Keratinocyte (primary cell): ENCODE data around the gene PPP2R5A. TPM values are rescaled to one million over a fixed set of nuclear protein-coding genes. Genes with fewer than 3 reads are reported as not detected.

Experiments used
- DNase-seq: peaks from one replicate; pipeline ENCODE4 v3.0.0-alpha.2; 2011; ENCODE audit warnings: low read depth, missing footprints, low spot score
- FAIRE-seq: peaks from 2 replicates; lab custom pipeline; 2011; peaks lifted over from hg19 to GRCh38; lab: Jason Lieb, UNC
- H2AFZ ChIP-seq: 2 replicates; pipeline ENCODE4 v1.6.0; 2012; ENCODE audit warnings: low read length, control low read depth, inconsistent platforms; ENCODE audit not compliant: control insufficient read depth
- H3K27ac ChIP-seq: 2 replicates; pipeline ENCODE4 v1.5.1; 2011; ENCODE audit warnings: low read length; ENCODE audit not compliant: control insufficient read depth, insufficient read depth
- H3K27me3 ChIP-seq: 3 replicates; pipeline ENCODE4 v1.6.0; 2011; ENCODE audit warnings: low read length; ENCODE audit not compliant: control insufficient read depth, insufficient read depth; ENCODE audit errors: extremely low read depth
- H3K36me3 ChIP-seq, 2 experiments: 2 replicates in 1 of 2; 3 replicates in 1 of 2; pipeline ENCODE4 v1.5.1; 2011; ENCODE audit warnings: low read length in 2 of 2, mild to moderate bottlenecking in 1 of 2; ENCODE audit not compliant: control insufficient read depth in 2 of 2, insufficient read depth in 2 of 2; ENCODE audit errors: extremely low read depth in 1 of 2
- H3K4me1 ChIP-seq: 3 replicates; pipeline ENCODE4 v1.5.1; 2011; ENCODE audit warnings: low read length; ENCODE audit not compliant: control insufficient read depth, insufficient read depth; ENCODE audit errors: extremely low read depth
- H3K4me2 ChIP-seq: 3 replicates; pipeline ENCODE4 v1.6.0; 2011; ENCODE audit warnings: low read depth, low read length; ENCODE audit not compliant: control insufficient read depth, insufficient read depth; ENCODE audit errors: extremely low read depth
- H3K4me3 ChIP-seq, 3 experiments: fragments of 200-600 bp in 1 of 3; sonication (generic) in 1 of 3; 2 replicates in 2 of 3; 3 replicates in 1 of 3; pipeline ENCODE4 v1.5.1; 2011 to 2016; ENCODE audit warnings: low read length in 3 of 3, mild to moderate bottlenecking in 3 of 3, control low read depth in 2 of 3, inconsistent platforms in 1 of 3, low read depth in 1 of 3, mixed read lengths in 1 of 3, mixed run types in 1 of 3, moderate library complexity in 1 of 3; ENCODE audit not compliant: control insufficient read depth in 2 of 3, insufficient read depth in 2 of 3; ENCODE audit errors: extremely low read depth in 1 of 3
- H3K79me2 ChIP-seq: 2 replicates; pipeline ENCODE4 v1.6.0; 2012; ENCODE audit warnings: low read length; ENCODE audit not compliant: control insufficient read depth, insufficient read depth
- H3K9ac ChIP-seq: 3 replicates; pipeline ENCODE4 v1.6.0; 2011; ENCODE audit warnings: low read length; ENCODE audit not compliant: control insufficient read depth, insufficient read depth; ENCODE audit errors: extremely low read depth
- H3K9me1 ChIP-seq: 3 replicates; pipeline ENCODE4 v1.6.0; 2011; ENCODE audit warnings: low read length; ENCODE audit not compliant: control insufficient read depth, insufficient read depth; ENCODE audit errors: extremely low read depth
- H3K9me3 ChIP-seq: 2 replicates; pipeline ENCODE4 v1.5.1; 2012; ENCODE audit warnings: low read depth, low read length; ENCODE audit not compliant: control insufficient read depth
- H4K20me1 ChIP-seq: 3 replicates; pipeline ENCODE4 v1.6.0; 2011; ENCODE audit warnings: low read length; ENCODE audit not compliant: control insufficient read depth, insufficient read depth; ENCODE audit errors: extremely low read depth
- EZH2 ChIP-seq: IDR thresholded peaks from one replicate; pipeline ENCODE4 v1.6.1; 2012; ENCODE audit warnings: inconsistent platforms, mild to moderate bottlenecking, low read length, moderate library complexity
- dilution Hi-C: fragments of 300-500 bp; cut with MboI; formaldehyde crosslinking; loops from one replicate; pipeline ENCODE4 v1.7.0; 2020; ENCODE audit warnings: low sequenced_read_pairs; ENCODE audit not compliant: extremely low pct_ligation_motif_present
- polyA plus RNA-seq, 5 experiments: library from polyadenylated mRNA; depleted of rRNA in 3 of 5; stranded (reverse) in 3 of 5; stranded (forward) in 1 of 5; unstranded in 1 of 5; fragments of >200 nt; gene quantifications; 1 replicate in 1 of 5; 2 replicates in 3 of 5; 3 replicates in 1 of 5; pipeline versions ENCODE4 v1.2.1 to v1.2.3, GENCODE V29; 2011 to 2012; ENCODE audit warnings: missing spikeins in 2 of 5, low read depth in 1 of 5, low replicate concordance in 1 of 5
- TF ChIP-seq, protein P1 (sequence below), 3 experiments: IDR thresholded peaks in 1 of 3; conservative IDR thresholded peaks in 1 of 3; optimal IDR thresholded peaks in 1 of 3; 2 replicates in 2 of 3; 3 replicates in 1 of 3; pipeline versions ENCODE3 to v1.5.1; 2011; ENCODE audit warnings: low read length in 3 of 3, mild to moderate bottlenecking in 3 of 3, moderate library complexity in 2 of 3, control low read depth in 1 of 3, inconsistent platforms in 1 of 3; ENCODE audit not compliant: insufficient read depth in 2 of 3; ENCODE audit errors: extremely low read depth in 1 of 3

Gene PPP2R5A
- polyA plus RNA-seq, 1 donor (not counting 4 experiments of a cell fraction or from before 2014, with no cell fraction given), result 26.2 TPM

DNA sequence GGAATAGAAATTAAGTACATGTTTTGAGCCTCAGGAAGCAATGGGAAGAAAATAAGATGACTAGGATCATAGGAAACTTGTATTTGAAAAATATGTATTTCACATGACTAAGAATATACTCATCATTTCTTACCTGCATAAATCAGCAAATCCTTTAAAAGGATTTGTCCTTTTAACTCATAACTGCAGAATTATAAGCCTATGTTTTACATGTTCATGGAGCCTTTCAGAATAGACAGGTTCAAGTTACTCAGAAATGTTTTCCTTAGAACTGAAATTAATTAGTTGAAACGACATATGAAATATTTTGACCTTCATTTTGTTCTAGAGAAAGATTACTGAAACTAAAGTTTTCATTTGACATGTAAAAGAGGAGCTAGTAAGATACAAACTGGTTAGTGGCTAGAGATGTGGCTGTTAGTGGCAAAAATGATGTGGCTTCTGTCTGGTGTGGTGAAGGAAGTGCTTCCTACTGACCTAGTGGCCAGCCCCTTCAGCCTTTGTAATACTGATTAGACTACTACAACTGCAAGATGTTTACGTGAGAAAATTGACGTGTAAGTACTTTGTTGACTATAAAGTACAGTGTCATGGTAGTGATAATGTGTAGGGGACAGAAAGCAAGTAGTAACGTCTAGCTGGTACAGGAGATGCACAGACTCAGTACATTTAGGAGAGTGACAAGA, 74.7 kb downstream of the PPP2R5A start:
- Histone ChIP-seq H3K27ac (no peak overlapping the region), H3K9ac (no peak overlapping the region), H3K79me2 (no peaks in the 10 kb centered on the region), H3K36me3 (peaks cover 10 to 12% of the 10 kb centered on the region in 2 experiments), H4K20me1 (no peaks in the 10 kb centered on the region), H2AFZ (no peak overlapping the region), H3K4me3 (no peak overlapping the region), H3K4me2 (no peak overlapping the region), H3K9me3 (no peaks in the 10 kb centered on the region), H3K9me1 (no peaks in the 10 kb centered on the region), H3K27me3 (no peaks in the 10 kb centered on the region), H3K4me1 (no peaks in the 10 kb centered on the region)
- no peak for TF ChIP-seq EZH2
- TF ChIP-seq, protein P1, sequence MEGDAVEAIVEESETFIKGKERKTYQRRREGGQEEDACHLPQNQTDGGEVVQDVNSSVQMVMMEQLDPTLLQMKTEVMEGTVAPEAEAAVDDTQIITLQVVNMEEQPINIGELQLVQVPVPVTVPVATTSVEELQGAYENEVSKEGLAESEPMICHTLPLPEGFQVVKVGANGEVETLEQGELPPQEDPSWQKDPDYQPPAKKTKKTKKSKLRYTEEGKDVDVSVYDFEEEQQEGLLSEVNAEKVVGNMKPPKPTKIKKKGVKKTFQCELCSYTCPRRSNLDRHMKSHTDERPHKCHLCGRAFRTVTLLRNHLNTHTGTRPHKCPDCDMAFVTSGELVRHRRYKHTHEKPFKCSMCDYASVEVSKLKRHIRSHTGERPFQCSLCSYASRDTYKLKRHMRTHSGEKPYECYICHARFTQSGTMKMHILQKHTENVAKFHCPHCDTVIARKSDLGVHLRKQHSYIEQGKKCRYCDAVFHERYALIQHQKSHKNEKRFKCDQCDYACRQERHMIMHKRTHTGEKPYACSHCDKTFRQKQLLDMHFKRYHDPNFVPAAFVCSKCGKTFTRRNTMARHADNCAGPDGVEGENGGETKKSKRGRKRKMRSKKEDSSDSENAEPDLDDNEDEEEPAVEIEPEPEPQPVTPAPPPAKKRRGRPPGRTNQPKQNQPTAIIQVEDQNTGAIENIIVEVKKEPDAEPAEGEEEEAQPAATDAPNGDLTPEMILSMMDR (optimal IDR thresholded peaks at IDR 0.05 in 1 of 3, IDR thresholded peaks at IDR 0.05 in 1 of 3, conservative IDR thresholded peaks at IDR 0.05 in 1 of 3; ENCODE audit: extremely low read depth in 1 of 3, insufficient read depth in 2 of 3, low read length in 3 of 3), result no peak
- DNase-seq, result no peak
- dilution Hi-C loops, result no loop called here
- FAIRE-seq, result no peak

DNA sequence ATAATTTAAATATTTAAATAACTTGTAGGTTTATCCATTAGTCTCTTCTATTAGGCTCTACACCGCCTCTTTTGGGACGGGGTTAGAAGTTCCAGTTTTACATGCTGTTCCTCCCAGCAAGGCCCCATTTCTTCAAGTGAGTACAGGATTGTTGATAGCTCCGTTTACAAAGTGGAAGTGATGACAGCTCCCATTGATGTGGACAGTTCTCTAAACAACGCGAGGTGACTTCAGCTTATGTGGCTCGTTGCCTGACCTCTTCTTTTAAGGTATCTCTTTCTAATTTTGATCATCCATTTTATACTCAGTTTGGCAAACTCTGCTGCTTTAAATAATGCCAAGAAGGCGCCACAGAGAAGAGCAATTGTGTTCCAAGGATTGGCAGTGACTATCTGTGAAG, 79.8 kb downstream of the PPP2R5A start:
- Histone ChIP-seq H3K27me3 (no peaks in the 10 kb centered on the region), H3K4me3 (no peak overlapping the region), H3K79me2 (no peaks in the 10 kb centered on the region), H3K27ac (no peak overlapping the region), H3K9me3 (no peaks in the 10 kb centered on the region), H4K20me1 (no peaks in the 10 kb centered on the region), H3K4me2 (no peak overlapping the region), H3K4me1 (no peaks in the 10 kb centered on the region), H3K36me3 (peaks cover 7 to 12% of the 10 kb centered on the region in 2 experiments), H3K9me1 (no peaks in the 10 kb centered on the region), H3K9ac (no peak overlapping the region), H2AFZ (no peak overlapping the region)
- FAIRE-seq, result no peak
- DNase-seq, result no peak
- dilution Hi-C loops, result no loop called here
- TF ChIP-seq, protein P1 (optimal IDR thresholded peaks at IDR 0.05 in 1 of 3, IDR thresholded peaks at IDR 0.05 in 1 of 3, conservative IDR thresholded peaks at IDR 0.05 in 1 of 3; ENCODE audit: extremely low read depth in 1 of 3, insufficient read depth in 2 of 3, low read length in 3 of 3), result no peak
- no peak for TF ChIP-seq EZH2
